Lower leg skin (tissue), 3 donors: ENCODE measurements around the gene ECE2.

Source experiments
- POLR2A ChIP-seq, 2 donors: fragments of 450-650 bp; IDR thresholded peaks; one replicate each; pipeline ENCODE4 v1.6.1; 2016 to 2017; ENCODE audit warnings: antibody characterized with exemption in 2 of 2, mild to moderate bottlenecking in 1 of 2, moderate library complexity in 1 of 2
- TF ChIP-seq, protein P1 (sequence below), 3 donors: fragments of 450-650 bp; IDR thresholded peaks; one replicate each; pipeline ENCODE4 v1.5.1; 2016; ENCODE audit warnings: antibody characterized with exemption in 3 of 3, mild to moderate bottlenecking in 3 of 3, moderate library complexity in 2 of 3

DNA sequence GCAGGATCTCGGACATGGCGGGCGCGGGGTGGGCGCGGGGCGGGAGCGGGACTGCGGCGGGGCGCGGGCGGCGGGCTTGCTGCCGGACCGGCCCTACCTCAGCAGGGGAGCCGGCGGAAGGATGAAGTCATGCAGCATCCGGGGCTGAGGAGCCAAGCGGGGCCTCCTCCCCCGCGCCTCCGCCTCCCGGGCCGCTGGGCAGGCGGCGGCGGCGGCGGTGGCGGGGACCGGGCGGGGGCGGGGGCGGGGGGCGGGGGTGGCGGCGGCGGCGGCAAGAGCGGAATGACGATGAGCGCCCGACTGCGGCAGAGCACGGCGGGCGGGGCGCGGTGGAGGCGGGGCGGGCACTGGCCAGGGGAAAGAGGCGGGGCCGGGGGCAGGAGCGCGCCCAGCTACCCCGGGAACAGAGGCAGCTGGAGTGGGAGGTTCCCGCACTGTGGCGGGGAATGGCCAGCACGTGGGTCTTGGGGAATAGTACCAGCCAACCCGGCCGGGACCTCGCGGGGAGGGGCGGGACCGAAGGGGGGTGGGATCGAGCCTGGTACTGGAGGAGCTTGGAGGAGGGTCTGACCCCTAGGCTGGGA lies 14.5 kb upstream of the ECE2 start, which contains the start of gene CAMK2N2:
- no peak for TF ChIP-seq POLR2A (IDR thresholded peaks at IDR 0.05)
- TF ChIP-seq, protein P1, sequence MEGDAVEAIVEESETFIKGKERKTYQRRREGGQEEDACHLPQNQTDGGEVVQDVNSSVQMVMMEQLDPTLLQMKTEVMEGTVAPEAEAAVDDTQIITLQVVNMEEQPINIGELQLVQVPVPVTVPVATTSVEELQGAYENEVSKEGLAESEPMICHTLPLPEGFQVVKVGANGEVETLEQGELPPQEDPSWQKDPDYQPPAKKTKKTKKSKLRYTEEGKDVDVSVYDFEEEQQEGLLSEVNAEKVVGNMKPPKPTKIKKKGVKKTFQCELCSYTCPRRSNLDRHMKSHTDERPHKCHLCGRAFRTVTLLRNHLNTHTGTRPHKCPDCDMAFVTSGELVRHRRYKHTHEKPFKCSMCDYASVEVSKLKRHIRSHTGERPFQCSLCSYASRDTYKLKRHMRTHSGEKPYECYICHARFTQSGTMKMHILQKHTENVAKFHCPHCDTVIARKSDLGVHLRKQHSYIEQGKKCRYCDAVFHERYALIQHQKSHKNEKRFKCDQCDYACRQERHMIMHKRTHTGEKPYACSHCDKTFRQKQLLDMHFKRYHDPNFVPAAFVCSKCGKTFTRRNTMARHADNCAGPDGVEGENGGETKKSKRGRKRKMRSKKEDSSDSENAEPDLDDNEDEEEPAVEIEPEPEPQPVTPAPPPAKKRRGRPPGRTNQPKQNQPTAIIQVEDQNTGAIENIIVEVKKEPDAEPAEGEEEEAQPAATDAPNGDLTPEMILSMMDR (IDR thresholded peaks at IDR 0.05) = no peak
